Activated naive CD4-positive, alpha-beta T cell treated with anti-CD3 and anti-CD28 coated beads for 36 hours (primary cell): ENCODE data around the gene STIL. TPM values are rescaled to one million over a fixed set of nuclear protein-coding genes. Genes with fewer than 3 reads are reported as not detected.
"Not testable (repeated sequence)": the region's sequence is repeated elsewhere in the genome, so short reads cannot be mapped to it uniquely, and the experiment has no call there.

Source experiments
- CTCF ChIA-PET: fragments of 350-600 bp; sonication (Branson Sonifier 250); formaldehyde crosslinking; loops from one replicate; lab custom pipeline; 2021; ENCODE audit warnings: antibody characterized with exemption; lab: Charles Lee
- DNase-seq: peaks from one replicate; pipeline ENCODE4 v3.0.0-alpha.2; 2020
- H3K27ac Mint-ChIP-seq: one replicate; pipeline ENCODE4 v1.8.0; 2021; ENCODE audit warnings: mild to moderate bottlenecking, mixed read lengths
- H3K27me3 Mint-ChIP-seq: one replicate; pipeline ENCODE4 v1.8.0; 2021; ENCODE audit warnings: low read depth, mixed read lengths
- H3K36me3 Mint-ChIP-seq: one replicate; pipeline ENCODE4 v1.8.0; 2021; ENCODE audit warnings: low read depth, mixed read lengths
- H3K4me1 Mint-ChIP-seq: one replicate; pipeline ENCODE4 v1.8.0; 2021; ENCODE audit warnings: low read depth, mixed read lengths
- H3K4me3 Mint-ChIP-seq: one replicate; pipeline ENCODE4 v1.8.0; 2021; ENCODE audit warnings: mild to moderate bottlenecking, moderate library complexity, mixed read lengths
- H3K9me3 Mint-ChIP-seq: one replicate; pipeline ENCODE4 v1.8.0; 2021; ENCODE audit warnings: mixed read lengths
- intact Hi-C: fragments of 100-400 bp; cut with micrococcal nuclease; formaldehyde crosslinking; loops from one replicate; pipeline ENCODE4 v1.15.1; 2023
- total RNA-seq, 2 experiments: library from RNA; stranded (reverse); gene quantifications; one replicate each; pipeline ENCODE4 v1.2.3, GENCODE V29; 2021

Gene STIL
- total RNA-seq, 2 experiments from 2014 or later = 41.4 to 43.5 TPM

DNA sequence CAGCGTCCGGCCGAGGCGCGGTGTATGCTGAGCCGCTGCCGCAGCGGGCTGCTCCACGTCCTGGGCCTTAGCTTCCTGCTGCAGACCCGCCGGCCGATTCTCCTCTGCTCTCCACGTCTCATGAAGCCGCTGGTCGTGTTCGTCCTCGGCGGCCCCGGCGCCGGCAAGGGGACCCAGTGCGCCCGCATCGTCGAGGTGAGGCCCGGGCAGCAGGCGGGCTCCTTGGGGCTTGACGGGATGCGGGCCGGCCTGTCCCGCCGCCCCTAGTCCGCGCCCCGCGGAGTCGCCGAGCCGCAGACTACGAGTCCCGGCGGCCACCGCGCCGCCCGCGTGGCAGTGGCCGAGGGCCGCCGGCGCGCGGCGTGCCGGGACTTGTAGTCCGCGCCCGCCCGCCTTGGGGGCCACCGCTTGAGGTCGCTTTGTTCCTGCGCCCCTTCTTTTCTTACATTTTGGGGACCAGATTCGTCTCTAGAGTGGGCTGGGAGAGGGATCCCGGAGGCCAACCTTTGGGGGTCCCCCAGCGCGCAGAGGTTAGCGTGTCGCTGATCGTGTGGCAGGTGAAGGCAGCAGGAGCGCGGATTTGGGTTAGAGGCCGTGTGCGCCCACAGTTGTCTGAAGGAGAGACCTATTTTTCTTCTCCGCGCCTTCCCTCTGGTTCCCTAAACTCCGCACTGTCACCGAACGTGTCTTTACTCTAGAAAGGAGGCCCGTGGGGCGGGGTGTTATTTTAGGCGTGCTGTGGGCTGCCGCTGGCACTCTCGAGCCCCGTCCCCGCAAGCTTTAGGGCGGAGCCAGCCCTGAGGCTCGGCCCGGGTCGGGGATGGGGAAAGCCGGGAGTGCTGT is 20.2 kb upstream of the STIL start:
- DNase-seq = peak; percentile 75
- Mint-ChIP-seq H3K9me3 (no peaks in the 10 kb centered on the region), H3K36me3 (peaks cover 3% of the 10 kb centered on the region), H3K4me3 (peak overlapping the region; percentile 88), H3K27ac (peak overlapping the region; percentile 93), H3K4me1 (peaks cover 20% of the 10 kb centered on the region), H3K27me3 (no peaks in the 10 kb centered on the region)
- intact Hi-C loops = loop anchor here (1.0 to 2.0 kb wide), 6 partner anchors 17 to 1647 kb away; partner anchors contain the start of gene GPBP1L1
- CTCF ChIA-PET = interaction anchor here (0.7 to 3.3 kb wide), 3 partner anchors 20 to 103 kb away, joined by 3 to 12 read pairs (median 3); partner anchors contain the start of genes FOXD2 and STIL

GRCh38 chr1:47333578-47333921 is 19.6 kb upstream of the STIL start, which contains the start of gene CMPK1:
CMPK1 (plus strand) TSS chr1:47333790; CDS start chr1:47333946, 156 bp downstream.
- Mint-ChIP-seq H3K4me3 (peak within 1 kb of the TSS; percentile 88), H3K27ac (peak within 1 kb of the TSS; percentile 93), H3K36me3 (peaks cover 3% of the 10 kb centered on the region), H3K9me3 (no peaks in the 10 kb centered on the region), H3K4me1 (peaks cover 20% of the 10 kb centered on the region), H3K27me3 (no peaks in the 10 kb centered on the region)
- CTCF ChIA-PET = interaction anchor here (0.7 to 3.3 kb wide), 3 partner anchors 19 to 104 kb away, joined by 3 to 12 read pairs (median 3); partner anchors contain the start of genes FOXD2 and STIL
- intact Hi-C loops = loop anchor here (2.0 kb wide), 1 partner anchor 1647 kb away; the partner anchor contains the start of gene GPBP1L1
- DNase-seq = peak; percentile 78

- H3K4me3 Mint-ChIP-seq = no peak overlapping the region
- H3K9me3 Mint-ChIP-seq = no peaks in the 10 kb centered on the region
- H3K36me3 Mint-ChIP-seq = peaks cover 3% of the 10 kb centered on the region
- no peak overlapping the region for H3K27ac Mint-ChIP-seq
- H3K27me3 Mint-ChIP-seq = no peaks in the 10 kb centered on the region
- CTCF ChIA-PET = interaction anchor here (0.5 to 3.3 kb wide), 4 partner anchors 15 to 105 kb away, joined by 3 to 12 read pairs (median 4); partner anchors contain the start of genes FOXD2 and STIL
- no peak for DNase-seq
- intact Hi-C loops = loop anchor here (2.0 kb wide), 1 partner anchor 1646 kb away; the partner anchor contains the start of gene GPBP1L1
- H3K4me1 Mint-ChIP-seq = peaks cover 17% of the 10 kb centered on the region
These were observed 19.0 kb upstream of the STIL start for GRCh38 chr1:47332779-47333577.

GRCh38 chr1:47331875-47332274 is 17.9 kb upstream of the STIL start:
- CTCF ChIA-PET = interaction anchor here (0.7 to 3.3 kb wide), 4 partner anchors 14 to 389 kb away, joined by 3 to 12 read pairs (median 4); partner anchors contain the start of gene STIL
- H3K9me3 Mint-ChIP-seq = no peaks in the 10 kb centered on the region

GRCh38 chr1:47330212-47330611 is 16.3 kb upstream of the STIL start:
- intact Hi-C loops = no loop called here
- H3K4me1 Mint-ChIP-seq = peaks cover 12% of the 10 kb centered on the region
- H3K27me3 Mint-ChIP-seq = no peaks in the 10 kb centered on the region
- no peak for DNase-seq
- no peak overlapping the region for H3K27ac Mint-ChIP-seq
- no peak overlapping the region for H3K4me3 Mint-ChIP-seq
- CTCF ChIA-PET = interaction anchor here (1.6 kb wide), 1 partner anchor 151 kb away, joined by 4 read pairs; no protein-coding TSS in a partner anchor
- no peaks in the 10 kb centered on the region for H3K36me3 Mint-ChIP-seq
- H3K9me3 Mint-ChIP-seq = no peaks in the 10 kb centered on the region

More at GRCh38 chr1:47331875-47332274, 17.9 kb upstream of the STIL start:
- Mint-ChIP-seq H3K4me3 (no peak overlapping the region), H3K36me3 (peaks cover 3% of the 10 kb centered on the region), H3K27ac (peak overlapping the region; percentile 15), H3K27me3 (no peaks in the 10 kb centered on the region), H3K4me1 (peaks cover 16% of the 10 kb centered on the region)
- intact Hi-C loops = loop anchor here (2.0 kb wide), 1 partner anchor 1645 kb away; the partner anchor contains the start of gene GPBP1L1
- no peak for DNase-seq

DNA sequence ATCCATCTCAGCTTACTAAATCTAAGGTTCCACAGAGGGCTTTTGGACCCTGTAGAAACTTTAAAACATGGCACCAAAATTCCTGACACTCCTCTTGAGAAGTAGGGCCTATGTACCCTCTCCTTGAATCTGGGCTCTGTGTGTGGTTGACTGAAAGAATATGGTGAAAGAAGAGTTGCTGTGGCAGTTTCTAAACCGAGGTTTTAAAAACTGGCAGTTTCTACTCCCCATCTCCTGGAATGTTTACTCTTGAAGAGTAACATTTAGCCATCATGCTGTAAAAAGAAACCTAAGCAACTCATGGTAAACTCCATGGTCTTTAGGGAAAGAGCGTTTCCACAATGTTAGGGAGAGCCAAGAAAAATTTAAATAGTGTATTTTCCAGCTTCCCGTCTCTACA is 15.0 kb upstream of the STIL start:
- no peak overlapping the region for H3K4me3 Mint-ChIP-seq
- CTCF ChIA-PET = no interaction called here
- H3K36me3 Mint-ChIP-seq = no peaks in the 10 kb centered on the region
- intact Hi-C loops = no loop called here
- H3K27ac Mint-ChIP-seq = peak overlapping the region; percentile 37
- H3K4me1 Mint-ChIP-seq = peaks cover 6% of the 10 kb centered on the region
- no peaks in the 10 kb centered on the region for H3K27me3 Mint-ChIP-seq
- no peak for DNase-seq
- no peaks in the 10 kb centered on the region for H3K9me3 Mint-ChIP-seq

GRCh38 chr1:47326271-47326670 is 12.3 kb upstream of the STIL start:
- H3K36me3 Mint-ChIP-seq = no peaks in the 10 kb centered on the region
- no peak overlapping the region for H3K27ac Mint-ChIP-seq
- H3K27me3 Mint-ChIP-seq = no peaks in the 10 kb centered on the region
- no peak for DNase-seq
- no peak overlapping the region for H3K4me3 Mint-ChIP-seq
- intact Hi-C loops = no loop called here
- H3K9me3 Mint-ChIP-seq = no peaks in the 10 kb centered on the region
- CTCF ChIA-PET = no interaction called here
- H3K4me1 Mint-ChIP-seq = peaks cover 6% of the 10 kb centered on the region

GRCh38 chr1:47325528-47325927 is 11.6 kb upstream of the STIL start:
- Mint-ChIP-seq H3K36me3 (no peaks in the 10 kb centered on the region), H3K27ac (no peak overlapping the region), H3K4me3 (no peak overlapping the region), H3K27me3 (no peaks in the 10 kb centered on the region), H3K9me3 (no peaks in the 10 kb centered on the region), H3K4me1 (peaks cover 4% of the 10 kb centered on the region)
- DNase-seq = no peak
- intact Hi-C loops = no loop called here
- CTCF ChIA-PET = no interaction called here

- no peaks in the 10 kb centered on the region for H3K36me3 Mint-ChIP-seq
- no peaks in the 10 kb centered on the region for H3K9me3 Mint-ChIP-seq
These were observed 10.7 kb upstream of the STIL start for GRCh38 chr1:47324682-47325081.

GRCh38 chr1:47323599-47324031 is 9.7 kb upstream of the STIL start:
- no peak for DNase-seq

More at GRCh38 chr1:47324682-47325081, 10.7 kb upstream of the STIL start:
- DNase-seq = no peak
- no peak overlapping the region for H3K4me3 Mint-ChIP-seq
- intact Hi-C loops = no loop called here
- no peaks in the 10 kb centered on the region for H3K27me3 Mint-ChIP-seq
- CTCF ChIA-PET = interaction anchor here (0.7 kb wide), 1 partner anchor 112 kb away, joined by 3 read pairs; no protein-coding TSS in a partner anchor
- H3K27ac Mint-ChIP-seq = no peak overlapping the region
- no peaks in the 10 kb centered on the region for H3K4me1 Mint-ChIP-seq

GRCh38 chr1:47319968-47320367 is 6.0 kb upstream of the STIL start:
- DNase-seq, intact Hi-C loops, CTCF ChIA-PET, H3K4me3 Mint-ChIP-seq, H3K4me1 Mint-ChIP-seq, H3K27me3 Mint-ChIP-seq, H3K27ac Mint-ChIP-seq, H3K36me3 Mint-ChIP-seq, H3K9me3 Mint-ChIP-seq: not testable (repeated sequence)

More at GRCh38 chr1:47323599-47324031, 9.7 kb upstream of the STIL start:
- no peak overlapping the region for H3K4me3 Mint-ChIP-seq
- no peaks in the 10 kb centered on the region for H3K27me3 Mint-ChIP-seq
- H3K4me1 Mint-ChIP-seq = no peaks in the 10 kb centered on the region
- H3K27ac Mint-ChIP-seq = no peak overlapping the region
- CTCF ChIA-PET = interaction anchor here (0.6 to 1.1 kb wide), 3 partner anchors 10 to 145 kb away, joined by 3 to 5 read pairs (median 3); partner anchors contain the start of gene STIL
- H3K9me3 Mint-ChIP-seq = no peaks in the 10 kb centered on the region
- intact Hi-C loops = no loop called here
- H3K36me3 Mint-ChIP-seq = no peaks in the 10 kb centered on the region
